T-helper 2 cell treated with Interferon-gamma antibody and Interleukin-4, amounts not matched to agents 100 ng/mL and 5 ng/mL, for 36 hours (primary cell): ENCODE results near the gene RDH16. TPM values are rescaled to one million over a fixed set of nuclear protein-coding genes. Genes with fewer than 3 reads are reported as not detected.
"Not testable (repeated sequence)": the region's sequence is repeated elsewhere in the genome, so short reads cannot be mapped to it uniquely, and the experiment has no call there.

Source experiments
- intact Hi-C: fragments of 100-400 bp; cut with micrococcal nuclease; formaldehyde crosslinking; loops from one replicate; pipeline ENCODE4 v1.15.1; 2023
- total RNA-seq: library from RNA; stranded (reverse); gene quantifications from 2 replicates; pipeline ENCODE4 v1.2.3, GENCODE V29; 2022

The RDH16 gene
- total RNA-seq, 1 donor from 2014 or later: 0.23 TPM

DNA sequence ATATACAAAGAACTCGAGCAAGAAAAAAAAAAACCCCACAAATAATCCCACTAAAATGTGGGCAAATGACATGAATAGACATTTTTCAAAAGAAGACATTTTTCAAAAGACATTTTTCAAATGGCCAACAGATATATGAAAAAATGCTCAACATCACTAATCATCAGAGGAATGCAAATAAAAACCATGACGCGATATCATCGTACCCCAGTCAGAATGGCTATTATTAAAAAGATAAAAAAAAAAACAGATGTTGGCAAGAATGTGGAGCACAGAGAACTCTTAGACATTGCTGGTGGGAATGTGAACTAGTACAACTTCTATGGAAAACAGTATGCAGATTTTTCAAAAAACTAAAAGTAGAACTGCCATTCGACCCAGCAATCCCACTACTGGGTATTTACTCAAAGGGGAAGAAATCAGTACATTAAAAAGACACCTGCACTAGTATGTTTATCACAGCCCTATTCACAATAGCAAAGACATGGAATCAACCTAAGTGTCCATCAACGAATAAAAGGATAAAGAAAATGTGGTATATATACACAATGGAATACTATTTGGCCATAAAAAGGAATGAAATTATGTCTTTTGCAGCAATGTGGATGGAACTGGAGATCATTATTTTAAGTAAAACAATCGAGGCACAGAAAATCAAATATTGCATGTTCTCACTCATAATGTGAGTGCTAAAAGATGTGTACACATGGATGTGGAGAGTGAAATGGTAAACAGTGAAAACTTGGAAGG, 32.6 kb upstream of the RDH16 start:
- intact Hi-C loops: loop anchor here (5.0 kb wide), 1 partner anchor 153 kb away; no protein-coding TSS in a partner anchor

GRCh38 chr12:56988207-56988739, 30.9 kb upstream of the RDH16 start:
- intact Hi-C loops: loop anchor here (5.0 kb wide), 1 partner anchor 151 kb away; no protein-coding TSS in a partner anchor

DNA sequence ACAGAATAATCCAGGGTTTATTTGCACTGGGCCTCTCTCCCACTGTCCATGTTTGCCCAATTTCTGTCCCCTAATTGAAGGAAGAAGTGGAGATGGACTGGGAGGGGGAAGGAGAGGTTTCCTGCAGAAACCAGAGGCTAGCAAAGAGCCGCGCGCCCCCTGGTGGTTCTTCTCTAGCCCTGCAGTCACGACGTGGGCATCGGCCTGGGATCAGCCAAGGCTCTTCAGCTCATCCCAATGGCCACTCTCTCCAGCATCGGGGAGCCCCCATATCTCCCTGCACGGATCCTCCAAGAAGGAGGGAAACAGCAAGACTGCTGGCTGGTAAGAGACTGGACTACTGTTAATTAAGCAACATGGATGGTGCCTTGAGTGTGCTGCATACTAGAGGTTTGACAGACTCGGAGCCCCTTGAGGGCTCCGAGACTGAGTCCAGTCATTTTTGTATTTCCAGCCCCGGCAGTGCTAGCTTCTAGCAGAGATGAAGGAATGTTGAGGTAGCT, 30.2 kb upstream of the RDH16 start:
- intact Hi-C loops: loop anchor here (1.0 to 5.0 kb wide), 2 partner anchors 150 to 230 kb away; no protein-coding TSS in a partner anchor

- intact Hi-C loops: loop anchor here (1.0 to 5.0 kb wide), 2 partner anchors 150 to 230 kb away; no protein-coding TSS in a partner anchor
Observed at GRCh38 chr12:56987011-56987410, 29.6 kb upstream of the RDH16 start.

DNA sequence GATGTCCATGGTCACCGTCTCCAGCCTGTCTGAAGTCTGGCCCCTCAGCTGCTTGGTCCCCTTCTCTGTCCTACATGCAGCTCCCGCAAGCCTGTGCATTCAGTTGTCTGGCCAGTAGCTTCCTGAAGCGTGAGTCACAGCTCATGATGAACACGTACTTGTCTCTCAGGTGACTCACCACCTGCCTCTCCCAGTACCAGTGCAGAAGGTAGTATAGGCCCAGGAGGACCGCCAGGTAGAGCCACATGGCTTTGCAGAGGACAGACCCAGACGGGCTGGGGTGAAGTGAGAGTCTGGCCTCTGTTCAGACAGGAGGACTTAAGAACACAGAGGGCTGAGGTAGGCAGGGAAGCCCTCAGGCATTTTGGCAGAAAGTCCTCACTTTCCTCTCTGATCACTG, 28.3 kb upstream of the RDH16 start:
- intact Hi-C loops: loop anchor here (5.0 kb wide), 1 partner anchor 148 kb away; no protein-coding TSS in a partner anchor

GRCh38 chr12:56983386-56983785, 26.0 kb upstream of the RDH16 start:
- intact Hi-C loops: no loop called here

GRCh38 chr12:56982578-56983236, 25.3 kb upstream of the RDH16 start:
- intact Hi-C loops: not testable (repeated sequence)

DNA sequence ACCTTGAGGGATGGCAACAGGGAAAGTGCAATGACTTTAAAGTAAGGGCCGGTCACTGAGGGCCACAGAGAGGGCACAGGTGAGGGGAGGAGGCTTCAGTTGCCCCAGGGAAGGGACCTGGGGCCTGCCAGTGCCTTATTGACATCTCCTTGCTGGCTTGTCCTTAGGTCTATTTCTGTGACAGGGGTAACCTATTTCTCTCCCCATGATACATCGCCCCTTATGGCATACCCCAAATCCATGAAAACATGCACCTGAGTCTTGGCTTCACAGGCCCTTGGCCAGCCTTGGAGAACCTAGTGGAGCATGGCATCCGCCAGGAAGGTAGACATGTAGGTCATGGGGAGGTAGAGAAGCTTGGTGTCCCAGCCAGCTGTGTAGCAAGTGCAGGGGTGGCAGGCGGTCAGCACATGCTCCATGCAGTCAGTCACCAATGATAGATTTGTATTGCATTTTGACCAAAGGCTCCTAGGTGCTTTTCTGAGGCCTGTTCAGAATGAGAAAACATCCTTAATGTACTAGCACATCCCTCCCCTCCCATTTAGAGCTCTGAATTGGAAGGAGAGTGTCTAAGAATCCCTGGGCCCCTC, 23.6 kb upstream of the RDH16 start:
- intact Hi-C loops: no loop called here

GRCh38 chr12:56980268-56980667, 22.9 kb upstream of the RDH16 start:
- intact Hi-C loops: no loop called here

GRCh38 chr12:56979628-56980027, 22.2 kb upstream of the RDH16 start:
- intact Hi-C loops: no loop called here

DNA sequence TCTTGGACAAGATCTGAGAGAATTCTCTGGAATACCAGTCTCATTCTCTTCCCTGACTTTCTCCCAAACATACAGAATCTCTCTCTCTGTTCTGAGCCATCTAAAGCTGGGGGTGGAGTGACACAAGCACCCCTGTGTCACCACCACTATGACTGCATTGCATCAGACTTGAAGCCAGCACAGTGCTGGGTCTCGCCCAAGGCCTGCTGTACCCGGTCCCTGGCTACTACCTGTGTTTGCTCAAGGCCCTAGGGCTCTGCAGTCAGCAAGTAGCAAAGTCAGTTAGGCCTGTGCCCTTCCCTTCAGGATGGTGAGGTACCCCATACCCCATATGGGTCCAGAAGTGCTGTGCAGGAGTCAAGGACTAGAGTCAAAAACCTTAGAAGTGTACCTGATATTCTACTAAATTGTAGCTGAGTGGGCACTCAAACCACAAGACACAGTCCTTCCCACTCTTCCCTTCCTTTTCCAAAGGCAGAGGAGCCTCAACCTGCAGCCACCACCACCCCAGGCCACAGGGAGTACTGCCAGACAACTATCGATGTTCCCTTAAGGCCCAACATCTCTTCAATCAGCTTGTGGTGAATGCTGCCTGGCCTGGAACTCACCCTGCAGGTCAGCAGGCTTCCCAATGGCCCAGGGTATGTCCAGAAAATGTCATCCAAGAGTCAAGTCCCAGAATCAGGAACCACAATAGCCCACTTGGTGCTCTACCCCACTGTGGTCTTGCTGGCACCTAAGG, 21.2 kb upstream of the RDH16 start:
- intact Hi-C loops: no loop called here

DNA sequence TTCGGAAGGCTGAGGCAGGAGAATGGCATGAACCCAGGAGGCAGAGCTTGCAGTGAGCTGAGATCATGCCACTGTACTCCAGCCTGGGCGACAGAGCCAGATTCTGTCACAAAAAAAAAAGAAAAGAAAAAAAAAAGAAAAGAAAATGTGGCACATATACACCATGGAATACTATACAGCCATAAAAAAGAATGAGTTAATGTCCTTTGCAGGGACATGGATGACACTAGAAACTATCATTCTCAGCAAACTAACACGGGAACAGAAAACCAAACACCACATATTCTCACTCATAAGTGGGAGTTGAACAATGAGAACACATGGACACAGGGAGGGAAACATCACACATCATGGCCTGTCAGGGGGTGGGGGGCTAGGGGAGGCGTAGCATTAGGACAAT, 20.0 kb upstream of the RDH16 start:
- intact Hi-C loops: not testable (repeated sequence)

DNA sequence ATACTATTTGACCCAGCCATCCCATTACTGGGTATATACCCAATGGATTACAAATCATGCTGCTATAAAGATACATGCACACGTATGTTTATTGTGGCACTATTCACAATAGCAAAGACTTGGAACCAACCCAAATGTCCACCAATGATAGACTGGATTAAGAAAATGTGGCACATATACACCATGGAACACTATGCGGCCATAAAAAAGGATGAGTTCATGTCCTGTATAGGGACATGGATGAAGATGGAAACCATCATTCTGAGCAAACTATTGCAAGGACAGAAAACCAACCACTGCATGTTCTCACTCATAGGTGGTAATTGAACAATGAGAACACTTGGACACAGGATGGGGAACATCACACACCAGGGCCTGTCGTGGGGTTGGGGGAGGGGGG, 16.8 kb upstream of the RDH16 start:
- intact Hi-C loops: not testable (repeated sequence)

- intact Hi-C loops: not testable (repeated sequence)
Observed at GRCh38 chr12:56968910-56969309, 11.5 kb upstream of the RDH16 start.

DNA sequence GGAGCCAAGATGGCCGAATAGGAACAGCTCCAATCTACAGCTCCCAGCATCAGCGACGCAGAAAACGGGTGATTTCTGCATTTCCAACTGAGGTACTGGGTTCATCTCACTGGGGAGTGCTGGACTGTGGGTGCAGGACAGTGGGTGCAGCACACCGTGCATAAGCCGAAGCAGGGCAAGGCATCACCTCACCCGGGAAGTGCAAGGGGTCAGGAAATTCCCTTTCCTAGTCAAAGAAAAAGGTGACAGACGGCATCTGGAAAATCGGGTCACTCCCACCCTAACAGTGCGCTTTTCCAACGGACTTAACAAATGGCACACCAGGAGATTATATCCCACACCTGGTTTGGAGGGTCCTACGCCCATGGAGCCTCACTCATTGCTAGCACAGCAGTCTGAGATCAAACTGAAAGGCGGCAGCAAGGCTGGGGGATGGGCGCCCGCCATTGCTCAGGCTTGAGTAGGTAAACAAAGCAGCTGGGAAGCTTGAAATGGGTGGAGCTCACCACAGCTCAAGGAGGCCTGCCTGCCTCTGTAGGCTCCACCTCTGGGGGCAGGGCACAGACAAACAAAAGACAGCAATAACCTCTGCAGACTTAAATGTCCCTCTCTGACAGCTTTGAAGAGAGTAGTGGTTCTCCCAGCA, 8.7 kb upstream of the RDH16 start:
- intact Hi-C loops: not testable (repeated sequence)

GRCh38 chr12:56965124-56965523, 7.7 kb upstream of the RDH16 start:
- intact Hi-C loops: not testable (repeated sequence)

DNA sequence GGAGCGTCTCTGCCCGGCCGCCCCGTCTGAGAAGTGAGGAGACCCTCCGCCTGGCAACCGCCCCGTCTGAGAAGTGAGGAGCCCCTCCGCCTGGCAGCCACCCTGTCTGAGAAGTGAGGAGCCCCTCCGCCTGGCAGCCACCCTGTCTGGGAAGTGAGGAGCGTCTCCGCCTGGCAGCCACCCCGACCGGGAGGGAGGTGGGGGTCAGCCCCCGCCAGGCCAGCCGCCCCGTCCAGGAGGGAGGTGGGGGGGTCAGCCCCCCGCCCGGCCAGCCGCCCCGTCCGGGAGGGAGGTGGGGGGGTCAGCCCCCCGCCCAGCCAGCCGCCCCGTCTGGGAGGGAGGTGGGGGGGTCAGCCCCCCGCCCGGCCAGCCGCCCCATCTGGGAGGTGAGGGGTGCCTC, 6.1 kb upstream of the RDH16 start:
- intact Hi-C loops: not testable (repeated sequence)

GRCh38 chr12:56962247-56962646, 4.8 kb upstream of the RDH16 start:
- intact Hi-C loops: not testable (repeated sequence)

- intact Hi-C loops: no loop called here
Observed at GRCh38 chr12:56958422-56958821, 1.0 kb upstream of the RDH16 start.

- intact Hi-C loops: no loop called here
Observed at GRCh38 chr12:56955631-56956256, 1.7 kb downstream of the RDH16 start.
